ENCODE results near the gene UGCG.

UGCG gene

GRCh38 chr9:111917980-111918379, 21.4 kb downstream of the UGCG start:
- H3K27me3 Mint-ChIP-seq, result no peaks in the 10 kb centered on the region
- no peak overlapping the region for H3K27ac Mint-ChIP-seq
- no peak for DNase-seq
- peaks cover 44% of the 10 kb centered on the region for H3K36me3 Mint-ChIP-seq
- H3K4me3 Mint-ChIP-seq, result no peak overlapping the region
- CTCF ChIA-PET, result no interaction called here
- no peaks in the 10 kb centered on the region for H3K9me3 Mint-ChIP-seq
- H3K4me1 Mint-ChIP-seq, result peaks cover 32% of the 10 kb centered on the region

- DNase-seq, result no peak
- CTCF ChIA-PET, result no interaction called here
- H3K4me3 Mint-ChIP-seq, result no peak overlapping the region
- H3K27ac Mint-ChIP-seq, result peak overlapping the region; percentile 26
- H3K36me3 Mint-ChIP-seq, result peaks cover 36% of the 10 kb centered on the region
- peaks cover 15% of the 10 kb centered on the region for H3K4me1 Mint-ChIP-seq
- no peaks in the 10 kb centered on the region for H3K9me3 Mint-ChIP-seq
- H3K27me3 Mint-ChIP-seq, result no peaks in the 10 kb centered on the region
These were observed 23.3 kb downstream of the UGCG start for GRCh38 chr9:111919875-111920274.

- no peak for DNase-seq
- H3K4me3 Mint-ChIP-seq, result no peak overlapping the region
- peaks cover 11% of the 10 kb centered on the region for H3K4me1 Mint-ChIP-seq
- CTCF ChIA-PET, result no interaction called here
- no peaks in the 10 kb centered on the region for H3K9me3 Mint-ChIP-seq
- no peaks in the 10 kb centered on the region for H3K27me3 Mint-ChIP-seq
- H3K36me3 Mint-ChIP-seq, result peaks cover 29% of the 10 kb centered on the region
- no peak overlapping the region for H3K27ac Mint-ChIP-seq
These were observed 23.9 kb downstream of the UGCG start for GRCh38 chr9:111920531-111920930.

- H3K4me3 Mint-ChIP-seq, result no peak overlapping the region
- H3K4me1 Mint-ChIP-seq, result peaks cover 19% of the 10 kb centered on the region
- no peak for DNase-seq
- no peak overlapping the region for H3K27ac Mint-ChIP-seq
- CTCF ChIA-PET, result interaction anchor here (0.6 kb wide), 1 partner anchor 436 kb away, joined by 3 read pairs; no protein-coding TSS in a partner anchor
- no peaks in the 10 kb centered on the region for H3K27me3 Mint-ChIP-seq
- no peaks in the 10 kb centered on the region for H3K9me3 Mint-ChIP-seq
- peaks cover 20% of the 10 kb centered on the region for H3K36me3 Mint-ChIP-seq
These were observed 25.9 kb downstream of the UGCG start for GRCh38 chr9:111922324-111923013.

GRCh38 chr9:111924281-111924680, 27.7 kb downstream of the UGCG start:
- CTCF ChIA-PET, result interaction anchor here (1.3 kb wide), 1 partner anchor 9 kb away, joined by 7 read pairs; no protein-coding TSS in a partner anchor
- H3K36me3 Mint-ChIP-seq, result peaks cover 24% of the 10 kb centered on the region
- no peaks in the 10 kb centered on the region for H3K27me3 Mint-ChIP-seq
- H3K4me3 Mint-ChIP-seq, result no peak overlapping the region
- no peak overlapping the region for H3K27ac Mint-ChIP-seq
- DNase-seq, result no peak
- peaks cover 32% of the 10 kb centered on the region for H3K4me1 Mint-ChIP-seq
- no peaks in the 10 kb centered on the region for H3K9me3 Mint-ChIP-seq

- Mint-ChIP-seq H3K4me3 (no peak overlapping the region), H3K27me3 (no peaks in the 10 kb centered on the region), H3K9me3 (no peaks in the 10 kb centered on the region), H3K36me3 (peaks cover 25% of the 10 kb centered on the region), H3K27ac (no peak overlapping the region), H3K4me1 (peaks cover 32% of the 10 kb centered on the region)
- CTCF ChIA-PET, result interaction anchor here (1.1 to 1.3 kb wide), 2 partner anchors 10 to 150 kb away, joined by 3 to 7 read pairs; no protein-coding TSS in a partner anchor
- DNase-seq, result no peak
These were observed 28.6 kb downstream of the UGCG start for GRCh38 chr9:111925017-111925770.

GRCh38 chr9:111925784-111926183, 29.2 kb downstream of the UGCG start:
- Mint-ChIP-seq H3K4me1 (peaks cover 32% of the 10 kb centered on the region), H3K36me3 (peaks cover 28% of the 10 kb centered on the region), H3K27ac (peak overlapping the region; percentile 51), H3K27me3 (no peaks in the 10 kb centered on the region), H3K4me3 (no peak overlapping the region), H3K9me3 (no peaks in the 10 kb centered on the region)
- no peak for DNase-seq
- CTCF ChIA-PET, result interaction anchor here (1.1 to 1.3 kb wide), 2 partner anchors 10 to 149 kb away, joined by 3 to 7 read pairs; no protein-coding TSS in a partner anchor

- DNase-seq, result peak; percentile 81
- H3K27me3 Mint-ChIP-seq, result no peaks in the 10 kb centered on the region
- H3K4me3 Mint-ChIP-seq, result no peak overlapping the region
- CTCF ChIA-PET, result no interaction called here
- peaks cover 32% of the 10 kb centered on the region for H3K4me1 Mint-ChIP-seq
- peak overlapping the region; percentile 90 for H3K27ac Mint-ChIP-seq
- peaks cover 32% of the 10 kb centered on the region for H3K36me3 Mint-ChIP-seq
- H3K9me3 Mint-ChIP-seq, result no peaks in the 10 kb centered on the region
These were observed 29.8 kb downstream of the UGCG start for GRCh38 chr9:111926421-111926875.

- Mint-ChIP-seq H3K4me1 (peaks cover 33% of the 10 kb centered on the region), H3K9me3 (no peaks in the 10 kb centered on the region), H3K27me3 (no peaks in the 10 kb centered on the region), H3K27ac (no peak overlapping the region), H3K36me3 (peaks cover 43% of the 10 kb centered on the region), H3K4me3 (no peak overlapping the region)
- CTCF ChIA-PET, result interaction anchor here (1.0 kb wide), 1 partner anchor 9 kb away, joined by 3 read pairs; no protein-coding TSS in a partner anchor
- DNase-seq, result no peak
These were observed 31.7 kb downstream of the UGCG start for GRCh38 chr9:111928359-111928720.

- Mint-ChIP-seq H3K4me1 (peaks cover 25% of the 10 kb centered on the region), H3K27me3 (no peaks in the 10 kb centered on the region), H3K27ac (no peak overlapping the region), H3K4me3 (no peak overlapping the region), H3K9me3 (peaks cover 7% of the 10 kb centered on the region), H3K36me3 (peaks cover 73% of the 10 kb centered on the region)
- DNase-seq, result no peak
- CTCF ChIA-PET, result no interaction called here
These were observed 38.1 kb downstream of the UGCG start for GRCh38 chr9:111934747-111935146.

- Mint-ChIP-seq H3K27ac (no peak overlapping the region), H3K4me3 (no peak overlapping the region), H3K36me3 (peaks cover 62% of the 10 kb centered on the region), H3K27me3 (no peaks in the 10 kb centered on the region), H3K4me1 (peaks cover 25% of the 10 kb centered on the region), H3K9me3 (peaks cover 7% of the 10 kb centered on the region)
- no peak for DNase-seq
- CTCF ChIA-PET, result no interaction called here
These were observed 39.8 kb downstream of the UGCG start for GRCh38 chr9:111936391-111936790.

GRCh38 chr9:111937301-111937700, 40.7 kb downstream of the UGCG start:
- Mint-ChIP-seq H3K27me3 (no peaks in the 10 kb centered on the region), H3K4me1 (peaks cover 25% of the 10 kb centered on the region), H3K36me3 (peaks cover 55% of the 10 kb centered on the region), H3K4me3 (no peak overlapping the region), H3K27ac (peak overlapping the region; percentile 84), H3K9me3 (peaks cover 7% of the 10 kb centered on the region)
- CTCF ChIA-PET, result interaction anchor here (1.1 kb wide), 1 partner anchor 9 kb away, joined by 3 read pairs; no protein-coding TSS in a partner anchor
- DNase-seq, result no peak

- Mint-ChIP-seq H3K36me3 (peaks cover 51% of the 10 kb centered on the region), H3K4me3 (peak overlapping the region; percentile 2), H3K9me3 (peaks cover 7% of the 10 kb centered on the region), H3K4me1 (peaks cover 25% of the 10 kb centered on the region), H3K27ac (peak overlapping the region; percentile 84), H3K27me3 (no peaks in the 10 kb centered on the region)
- peak; percentile 62 for DNase-seq
- CTCF ChIA-PET, result interaction anchor here (0.6 to 1.1 kb wide), 2 partner anchors 10 to 47 kb away, joined by 3 read pairs; no protein-coding TSS in a partner anchor
These were observed 41.3 kb downstream of the UGCG start for GRCh38 chr9:111937781-111938426.

GRCh38 chr9:111938427-111938800, 41.8 kb downstream of the UGCG start:
- CTCF ChIA-PET, result interaction anchor here (0.5 to 0.6 kb wide), 2 partner anchors 47 to 293 kb away, joined by 3 read pairs; no protein-coding TSS in a partner anchor
- peaks cover 48% of the 10 kb centered on the region for H3K36me3 Mint-ChIP-seq
- H3K4me3 Mint-ChIP-seq, result no peak overlapping the region
- H3K4me1 Mint-ChIP-seq, result peaks cover 24% of the 10 kb centered on the region
- DNase-seq, result no peak
- H3K27me3 Mint-ChIP-seq, result no peaks in the 10 kb centered on the region
- H3K9me3 Mint-ChIP-seq, result peaks cover 7% of the 10 kb centered on the region
- H3K27ac Mint-ChIP-seq, result peak overlapping the region; percentile 75

All from activated naive CD4-positive, alpha-beta T cell treated with anti-CD3 and anti-CD28 coated beads, Interleukin-2, amount 10 ng/mL, durations not matched to agents 7 days and 5 days (primary cell).